Upper lobe of right lung (tissue), 1 donor: Measurements from ENCODE around the gene CCNB2. TPM values are rescaled to one million over a fixed set of nuclear protein-coding genes. Genes with fewer than 3 reads are reported as not detected.

Experiments
- ATAC-seq: fragments of 200-7000 bp; cut with Tn5 transposase; one replicate; pipeline ENCODE4 v1.9.1; 2020; ENCODE audit warnings: mild to moderate bottlenecking, moderate library complexity
- DNase-seq: peaks from one replicate; pipeline ENCODE4 v3.0.0-alpha.2; 2020
- H3K27ac ChIP-seq: fragments of 200-600 bp; one replicate; pipeline ENCODE4 v1.8.0; 2022
- H3K27me3 ChIP-seq: fragments of 200-600 bp; one replicate; pipeline ENCODE4 v1.8.0; 2022; ENCODE audit warnings: mild to moderate bottlenecking
- H3K36me3 ChIP-seq: fragments of 200-600 bp; one replicate; pipeline ENCODE4 v1.8.0; 2022
- H3K4me1 ChIP-seq: fragments of 200-600 bp; one replicate; pipeline ENCODE4 v1.8.0; 2022
- H3K4me3 ChIP-seq: fragments of 200-600 bp; one replicate; pipeline ENCODE4 v1.8.0; 2022; ENCODE audit warnings: mild to moderate bottlenecking
- H3K9me3 ChIP-seq: fragments of 200-600 bp; one replicate; pipeline ENCODE4 v1.8.0; 2022
- CTCF ChIP-seq: fragments of 200-600 bp; IDR thresholded peaks from one replicate; pipeline ENCODE4 v1.8.0; 2022; ENCODE audit warnings: antibody characterized with exemption
- intact Hi-C: fragments of 100-400 bp; cut with DNase I; formaldehyde crosslinking; loops from one replicate; pipeline ENCODE4 v1.11.0; 2022
- total RNA-seq: library from RNA; stranded (reverse); fragmentation: NEBNext Ultra II Directional; extraction: Animal tissue kit (Norgen Biotek cat#: 25700); gene quantifications from one replicate; pipeline ENCODE4 v1.2.1, GENCODE V29; 2021
- donor health status: DM: no; HTN: yes; CAD: no; lungs with severe emphysema.

Gene CCNB2
- total RNA-seq, 1 donor from 2014 or later: 1.7 TPM

- no peak for ATAC-seq
- H3K36me3 ChIP-seq: peaks cover 41% of the 10 kb centered on the region
- no peaks in the 10 kb centered on the region for H3K27me3 ChIP-seq
- intact Hi-C loops: no loop called here
- DNase-seq: no peak
- no peak overlapping the region for H3K27ac ChIP-seq
- TF ChIP-seq CTCF: no peak
- H3K9me3 ChIP-seq: no peaks in the 10 kb centered on the region
- no peak overlapping the region for H3K4me3 ChIP-seq
- H3K4me1 ChIP-seq: no peaks in the 10 kb centered on the region
Observed at GRCh38 chr15:59074607-59075006, 30.3 kb upstream of the CCNB2 start.

DNA sequence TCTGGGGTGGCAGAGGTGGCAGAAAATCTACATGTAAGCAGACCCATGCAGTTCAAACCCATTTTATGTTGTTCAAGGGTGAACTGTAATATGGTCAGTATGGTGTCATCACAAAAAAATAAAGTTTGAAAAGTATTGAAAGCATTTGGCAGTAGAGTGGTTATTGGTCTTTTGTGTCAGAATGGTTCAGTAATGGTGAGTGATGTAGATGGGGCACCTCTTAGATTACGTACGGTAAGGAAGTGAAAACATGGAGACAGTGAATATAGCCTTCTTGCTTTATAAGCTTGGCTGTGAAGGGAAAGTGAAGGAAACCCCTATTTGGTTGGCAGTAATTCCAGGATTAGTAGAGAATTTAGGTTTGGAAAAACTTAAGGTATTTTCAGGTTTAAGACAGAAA, 17.2 kb upstream of the CCNB2 start:
- Histone ChIP-seq H3K4me3 (no peak overlapping the region), H3K36me3 (peaks cover 82% of the 10 kb centered on the region), H3K9me3 (no peaks in the 10 kb centered on the region), H3K27me3 (no peaks in the 10 kb centered on the region), H3K27ac (no peak overlapping the region), H3K4me1 (no peaks in the 10 kb centered on the region)
- intact Hi-C loops: no loop called here
- DNase-seq: no peak
- no peak for ATAC-seq
- TF ChIP-seq CTCF: no peak

- intact Hi-C loops: no loop called here
- ATAC-seq (no peak), DNase-seq (no peak)
- H3K4me1 ChIP-seq: no peaks in the 10 kb centered on the region
- no peaks in the 10 kb centered on the region for H3K9me3 ChIP-seq
- no peak for TF ChIP-seq CTCF
- H3K4me3 ChIP-seq: no peak overlapping the region
- H3K27ac ChIP-seq: no peak overlapping the region
- peaks cover 85% of the 10 kb centered on the region for H3K36me3 ChIP-seq
- H3K27me3 ChIP-seq: no peaks in the 10 kb centered on the region
Observed at GRCh38 chr15:59094077-59094476, 10.9 kb upstream of the CCNB2 start.

- DNase-seq (no peak), ATAC-seq (no peak)
- intact Hi-C loops: no loop called here
- Histone ChIP-seq H3K27me3 (no peaks in the 10 kb centered on the region), H3K4me3 (no peak overlapping the region), H3K4me1 (no peaks in the 10 kb centered on the region), H3K9me3 (no peaks in the 10 kb centered on the region), H3K36me3 (peaks cover 61% of the 10 kb centered on the region), H3K27ac (no peak overlapping the region)
- no peak for TF ChIP-seq CTCF
Observed at GRCh38 chr15:59096429-59096828, 8.5 kb upstream of the CCNB2 start.

DNA sequence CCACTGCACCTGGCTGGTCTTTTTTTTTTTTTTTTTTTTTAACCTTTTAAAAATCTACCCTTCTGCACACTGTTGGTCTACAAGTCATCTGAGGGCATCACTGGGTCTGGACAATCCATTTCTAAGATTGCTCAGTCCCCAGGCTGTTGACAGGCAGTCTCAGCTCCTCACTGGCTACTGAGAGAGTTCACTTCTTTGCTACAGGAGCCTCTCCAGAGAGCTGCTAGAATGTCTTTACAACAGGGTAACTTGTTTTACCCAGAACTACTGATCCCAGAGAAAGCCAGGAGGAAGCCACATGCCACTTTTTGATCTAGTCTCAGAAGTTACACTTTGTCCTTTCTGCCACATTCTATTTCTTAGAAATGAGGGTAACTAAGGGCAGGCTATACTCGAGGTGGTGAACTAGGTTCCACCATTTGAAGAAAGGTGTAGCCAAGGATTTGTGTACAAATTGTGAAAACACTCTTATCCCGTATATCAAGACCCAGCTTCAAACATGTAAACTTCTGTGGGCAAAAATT, 5.7 kb upstream of the CCNB2 start:
- Histone ChIP-seq H3K4me3 (no peak overlapping the region), H3K27me3 (no peaks in the 10 kb centered on the region), H3K4me1 (peaks cover 2% of the 10 kb centered on the region), H3K27ac (no peak overlapping the region), H3K36me3 (peaks cover 34% of the 10 kb centered on the region), H3K9me3 (no peaks in the 10 kb centered on the region)
- ATAC-seq (no peak), DNase-seq (no peak)
- intact Hi-C loops: no loop called here
- TF ChIP-seq CTCF: no peak

DNA sequence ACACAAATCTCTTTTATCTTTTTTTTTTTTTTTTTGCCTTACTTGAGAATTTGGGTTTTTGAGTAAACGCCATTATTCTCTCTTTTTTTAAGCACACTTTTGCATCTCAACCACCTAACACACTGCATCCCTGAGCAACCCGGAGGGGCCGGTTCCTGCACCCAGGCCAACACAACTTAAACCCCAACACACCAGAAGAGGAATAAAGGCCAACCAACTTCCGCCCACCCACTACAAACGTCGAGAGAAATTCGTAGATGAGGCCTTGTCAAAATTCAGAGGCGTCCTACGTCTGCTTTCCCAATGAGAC, 389 bp upstream of the CCNB2 start:
- H3K27me3 ChIP-seq: no peaks in the 10 kb centered on the region
- TF ChIP-seq CTCF: no peak
- H3K4me1 ChIP-seq: peaks cover 5% of the 10 kb centered on the region
- no peak for DNase-seq
- no peaks in the 10 kb centered on the region for H3K9me3 ChIP-seq
- ATAC-seq: no peak
- intact Hi-C loops: no loop called here
- peak overlapping the region; percentile 68 for H3K4me3 ChIP-seq
- no peaks in the 10 kb centered on the region for H3K36me3 ChIP-seq
- peak overlapping the region; percentile 19 for H3K27ac ChIP-seq
